OCI-LY1 (cell line): ENCODE measurements around the gene PANK4.

Experiments
- EZH2 ChIP-seq: fragments of 200-600 bp; sonication (generic), shearing (Covaris generic); IDR thresholded peaks from 2 replicates; pipeline ENCODE4 v1.8.0; 2017; ENCODE audit warnings: borderline replicate concordance, mixed run types, mild to moderate bottlenecking, antibody characterized with exemption, low read length, moderate library complexity, mixed read lengths
- TF ChIP-seq, protein P1 (sequence below): fragments of 200-600 bp; sonication (generic), shearing (Covaris generic); IDR thresholded peaks from 2 replicates; pipeline ENCODE4 v1.5.1; 2017; ENCODE audit warnings: mild to moderate bottlenecking, antibody characterized with exemption, low read length, moderate library complexity, mixed read lengths

GRCh38 chr1:2505461-2505994, 20.9 kb downstream of the PANK4 start:
- TF ChIP-seq EZH2: no peak
- TF ChIP-seq, protein P1, sequence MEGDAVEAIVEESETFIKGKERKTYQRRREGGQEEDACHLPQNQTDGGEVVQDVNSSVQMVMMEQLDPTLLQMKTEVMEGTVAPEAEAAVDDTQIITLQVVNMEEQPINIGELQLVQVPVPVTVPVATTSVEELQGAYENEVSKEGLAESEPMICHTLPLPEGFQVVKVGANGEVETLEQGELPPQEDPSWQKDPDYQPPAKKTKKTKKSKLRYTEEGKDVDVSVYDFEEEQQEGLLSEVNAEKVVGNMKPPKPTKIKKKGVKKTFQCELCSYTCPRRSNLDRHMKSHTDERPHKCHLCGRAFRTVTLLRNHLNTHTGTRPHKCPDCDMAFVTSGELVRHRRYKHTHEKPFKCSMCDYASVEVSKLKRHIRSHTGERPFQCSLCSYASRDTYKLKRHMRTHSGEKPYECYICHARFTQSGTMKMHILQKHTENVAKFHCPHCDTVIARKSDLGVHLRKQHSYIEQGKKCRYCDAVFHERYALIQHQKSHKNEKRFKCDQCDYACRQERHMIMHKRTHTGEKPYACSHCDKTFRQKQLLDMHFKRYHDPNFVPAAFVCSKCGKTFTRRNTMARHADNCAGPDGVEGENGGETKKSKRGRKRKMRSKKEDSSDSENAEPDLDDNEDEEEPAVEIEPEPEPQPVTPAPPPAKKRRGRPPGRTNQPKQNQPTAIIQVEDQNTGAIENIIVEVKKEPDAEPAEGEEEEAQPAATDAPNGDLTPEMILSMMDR: no peak
